A549 (cell line): ENCODE data around the gene RGS19. TPM values are rescaled to one million over a fixed set of nuclear protein-coding genes. Genes with fewer than 3 reads are reported as not detected.

Experiments used
- ATAC-seq, 2 experiments: fragments of 200-7000 bp in 1 of 2; fragments of >200 bp in 1 of 2; cut with Nextera tagmentation in 1 of 2; cut with Tn5 transposase in 1 of 2; 3 replicates each; pipeline versions ENCODE4 v1.8.0 to v1.9.1; 2018 to 2020; ENCODE audit warnings: mild to moderate bottlenecking in 1 of 2, moderate library complexity in 1 of 2
- CTCF ChIA-PET: fragments of 300-600 bp; sonication (Branson Sonifier 250); formaldehyde crosslinking; extraction: SDS; loops from one replicate; lab custom pipeline; 2021; ENCODE audit warnings: antibody characterized with exemption, inconsistent platforms; lab: Yijun Ruan, JAX
- POLR2A ChIA-PET: fragments of 350-600 bp; formaldehyde crosslinking; extraction: SDS; loops from one replicate; lab custom pipeline; 2021; ENCODE audit warnings: antibody characterized with exemption, inconsistent platforms; lab: Yijun Ruan, JAX
- DNase-seq, 2 experiments: peaks; one replicate each; pipeline versions ENCODE4 v3.0.0 to v3.0.0-alpha.2; 2011 to 2016; ENCODE audit warnings: low read depth in 1 of 2, low spot score in 1 of 2
- FAIRE-seq: peaks from 2 replicates; lab custom pipeline; 2011; peaks lifted over from hg19 to GRCh38; lab: Jason Lieb, UNC
- H3K27ac ChIP-seq, 2 experiments: fragments of >200 bp; sonication (Bioruptor Twin); formaldehyde crosslinking; 3 replicates each; pipeline ENCODE4 v1.5.1; 2016 to 2017
- H3K4me1 ChIP-seq: fragments of >200 bp; sonication (Bioruptor Twin); formaldehyde crosslinking; 3 replicates; pipeline ENCODE4 v1.6.1; 2016
- H3K4me2 ChIP-seq: fragments of >200 bp; sonication (Bioruptor Twin); formaldehyde crosslinking; 3 replicates; pipeline ENCODE4 v1.6.1; 2016
- H3K4me3 ChIP-seq: fragments of >200 bp; sonication (Bioruptor Twin); formaldehyde crosslinking; 3 replicates; pipeline ENCODE4 v1.5.1; 2016
- H3K9me3 ChIP-seq: fragments of >200 bp; sonication (Bioruptor Twin); formaldehyde crosslinking; 3 replicates; pipeline ENCODE4 v1.6.1; 2016
- ATOH8 ChIP-seq: fragments of 250-450 bp; sonication (Bioruptor Pico); IDR thresholded peaks from 2 replicates; pipeline ENCODE4 v1.5.0; 2020; ENCODE audit warnings: low read depth, mild to moderate bottlenecking, moderate library complexity
- BCL3 ChIP-seq: fragments of >200 bp; sonication (Bioruptor Twin); formaldehyde crosslinking; IDR thresholded peaks from 3 replicates; pipeline ENCODE4 v1.6.1; 2016
- CBX8 ChIP-seq: fragments of 200-600 bp; sonication (generic); IDR thresholded peaks from 2 replicates; pipeline ENCODE4 v1.6.1; 2016
- CHD4 ChIP-seq: fragments of 200-600 bp; sonication (generic); IDR thresholded peaks from 2 replicates; pipeline ENCODE4 v1.6.1; 2016; ENCODE audit warnings: antibody characterized with exemption, mild to moderate bottlenecking, borderline replicate concordance
- E2F6 ChIP-seq: IDR thresholded peaks from 2 replicates; pipeline ENCODE4 v1.6.1; 2012; ENCODE audit warnings: low read depth, borderline replicate concordance
- EHF ChIP-seq: fragments of 250-450 bp; sonication (Bioruptor Pico); IDR thresholded peaks from 2 replicates; pipeline ENCODE4 v1.5.0; 2020; ENCODE audit warnings: mild to moderate bottlenecking
- GATA3 ChIP-seq: IDR thresholded peaks from 2 replicates; pipeline ENCODE4 v1.6.1; 2012; ENCODE audit warnings: borderline replicate concordance
- HES2 ChIP-seq: fragments of >200 bp; sonication (Bioruptor Twin); formaldehyde crosslinking; IDR thresholded peaks from 2 replicates; pipeline ENCODE4 v1.6.1; 2016
- HEYL ChIP-seq: fragments of 250-450 bp; sonication (Bioruptor Pico); IDR thresholded peaks from 2 replicates; pipeline ENCODE4 v1.8.0; 2021; ENCODE audit warnings: mild to moderate bottlenecking, moderate library complexity
- HMGXB4 ChIP-seq: fragments of 250-450 bp; sonication (Bioruptor Pico); IDR thresholded peaks from 2 replicates; pipeline ENCODE4 v1.5.0; 2021; ENCODE audit warnings: mild to moderate bottlenecking, moderate library complexity, borderline replicate concordance
- KDM5A ChIP-seq: fragments of 200-600 bp; sonication (generic); IDR thresholded peaks from 2 replicates; pipeline ENCODE4 v1.6.1; 2016; ENCODE audit warnings: antibody characterized with exemption, mild to moderate bottlenecking
- PHF8 ChIP-seq: fragments of 200-600 bp; sonication (generic); IDR thresholded peaks from 2 replicates; pipeline ENCODE4 v1.6.1; 2016; ENCODE audit warnings: low read depth, mild to moderate bottlenecking, antibody characterized with exemption, moderate library complexity, borderline replicate concordance
- POLR2A ChIP-seq: IDR thresholded peaks from 2 replicates; pipeline ENCODE4 v1.6.1; 2012; ENCODE audit warnings: mild to moderate bottlenecking, low read length
- POLR2AphosphoS2 ChIP-seq: conservative IDR thresholded peaks from 2 replicates; pipeline ENCODE4 v1.6.1; 2012; ENCODE audit warnings: low read length, improper control_type of control experiment, inconsistent platforms
- RAD21 ChIP-seq, 2 experiments: fragments of >200 bp in 1 of 2; sonication (Bioruptor Twin) in 1 of 2; formaldehyde crosslinking in 1 of 2; IDR thresholded peaks in 1 of 2; conservative IDR thresholded peaks in 1 of 2; 2 replicates in 1 of 2; 3 replicates in 1 of 2; pipeline ENCODE4 v1.6.1; 2012 to 2018; ENCODE audit warnings: inconsistent platforms in 1 of 2
- RCOR1 ChIP-seq: fragments of 150-350 bp; IDR thresholded peaks from 2 replicates; pipeline ENCODE4 v1.6.1; 2014; ENCODE audit warnings: antibody characterized with exemption, low read length, low read depth
- RFX5 ChIP-seq: fragments of 450-650 bp; IDR thresholded peaks from 2 replicates; pipeline ENCODE4 v1.7.1; 2014; ENCODE audit warnings: antibody characterized with exemption, mild to moderate bottlenecking, moderate library complexity
- RNF2 ChIP-seq: fragments of 200-600 bp; sonication (generic); IDR thresholded peaks from 2 replicates; pipeline ENCODE4 v1.6.1; 2016; ENCODE audit warnings: low read depth, mild to moderate bottlenecking, antibody characterized with exemption, moderate library complexity, borderline replicate concordance
- ZNF302 ChIP-seq: fragments of 250-450 bp; sonication (Bioruptor Pico); IDR thresholded peaks from 2 replicates; pipeline ENCODE4 v1.9.0; 2021; ENCODE audit warnings: inconsistent platforms, mild to moderate bottlenecking, moderate library complexity
- ZSCAN20 ChIP-seq: fragments of 250-450 bp; sonication (Bioruptor Pico); IDR thresholded peaks from 2 replicates; pipeline ENCODE4 v1.8.0; 2022; ENCODE audit warnings: mild to moderate bottlenecking, moderate library complexity
- WGBS: methylation state at CpG from one replicate; pipeline ENCODE4 v1.1.6; 2017; ENCODE audit errors: missing lambda C conversion rate; 5-methylcytosine and 5-hydroxymethylcytosine counted together
- polyA plus RNA-seq, 4 experiments: library from polyadenylated mRNA; depleted of rRNA in 3 of 4; stranded (reverse); fragments of >200 nt; fragmentation: RNase III in 1 of 4; extraction: RNeasy Plus Mini Kit Qiagen cat#74134 plus additional on column Dnase treatment in 1 of 4; gene quantifications; 2 replicates in 3 of 4; 3 replicates in 1 of 4; pipeline ENCODE4 v1.2.3, GENCODE V29; 2011 to 2017

RGS19 gene
- polyA plus RNA-seq, 2 of the 4 experiments (the other 2 are of a cell fraction) = 13.8 to 18.8 TPM

- TF ChIP-seq ATOH8 (CRISPR knock-in tag) (no peak), RNF2 (no peak), HMGXB4 (no peak)
- TF ChIP-seq, all 56 proteins: peak for 0
These were observed 51.2 kb downstream of the RGS19 start (continued) for GRCh38 chr20:64027981-64028685.

- 90% methylated on average over 29 of the region's 29 CpGs for WGBS
- POLR2A ChIA-PET = no interaction called here
- no peak for DNase-seq
- Histone ChIP-seq H3K9me3 (no peaks in the 10 kb centered on the region), H3K4me2 (no peak overlapping the region), H3K27ac (no peak overlapping the region)
- CTCF ChIA-PET = interaction anchor here (1.5 to 5.0 kb wide), 2 partner anchors 13 to 45 kb away, joined by 3 to 71 read pairs; partner anchors contain the start of gene PRPF6
- TF ChIP-seq BCL3 (no peak), GATA3 (no peak), ZSCAN20 (CRISPR knock-in tag) (no peak), RAD21 (conservative IDR thresholded peaks at IDR 0.05 in 1 of 2, IDR thresholded peaks at IDR 0.05 in 1 of 2) (no peak), RCOR1 (no peak), HEYL (CRISPR knock-in tag) (no peak), POLR2AphosphoS2 (no peak)
- TF ChIP-seq, all 56 proteins: peak for 0
- Histone ChIP-seq H3K4me1 (no peaks in the 10 kb centered on the region), H3K4me3 (no peak overlapping the region)
- no peak for FAIRE-seq
- no peak for ATAC-seq
These were observed 53.4 kb downstream of the RGS19 start for GRCh38 chr20:64025826-64026412.

- FAIRE-seq (no peak), DNase-seq (no peak), ATAC-seq (no peak)
- Histone ChIP-seq H3K4me3 (no peak overlapping the region), H3K27ac (no peak overlapping the region), H3K4me1 (no peaks in the 10 kb centered on the region), H3K4me2 (no peak overlapping the region), H3K9me3 (no peaks in the 10 kb centered on the region)
- TF ChIP-seq EHF (no peak), RFX5 (no peak), CHD4 (no peak), HES2 (no peak), KDM5A (no peak), ZNF302 (CRISPR knock-in tag) (no peak), E2F6 (no peak), ZSCAN20 (CRISPR knock-in tag) (no peak), RAD21 (conservative IDR thresholded peaks at IDR 0.05 in 1 of 2, IDR thresholded peaks at IDR 0.05 in 1 of 2) (no peak), CBX8 (no peak), POLR2A (no peak), PHF8 (no peak)
- 96% methylated on average over 18 of the region's 18 CpGs for WGBS
- POLR2A ChIA-PET = no interaction called here
- CTCF ChIA-PET = interaction anchor here (1.5 to 5.0 kb wide), 2 partner anchors 13 to 45 kb away, joined by 3 to 71 read pairs; partner anchors contain the start of gene PRPF6
These were observed 54.1 kb downstream of the RGS19 start for GRCh38 chr20:64025101-64025825.
